ENCODE results near the gene NALCN.
"Not testable (repeated sequence)": the region's sequence is repeated elsewhere in the genome, so short reads cannot be mapped to it uniquely, and the experiment has no call there.

- TF ChIP-seq CTCF (IDR thresholded peaks at IDR 0.05; ENCODE audit: low read depth, low read length); EZH2phosphoT487 (IDR thresholded peaks at IDR 0.05; ENCODE audit: low read depth): not testable (repeated sequence)
These were observed 102.8 kb downstream of the NALCN start for GRCh38 chr13:101313479-101313878.

Measured in OCI-LY3 (cell line).